HG02759 (cell line): ENCODE data around the gene BANF2.
"Not testable (repeated sequence)": the region's sequence is repeated elsewhere in the genome, so short reads cannot be mapped to it uniquely, and the experiment has no call there.

Source experiments
- ATAC-seq: cut with Tn5 transposase; IDR thresholded peaks from one replicate; pipeline ENCODE4 v1.9.1; 2021; ENCODE audit warnings: mild to moderate bottlenecking, moderate library complexity; ENCODE audit not compliant: unreplicated experiment

Gene BANF2

DNA sequence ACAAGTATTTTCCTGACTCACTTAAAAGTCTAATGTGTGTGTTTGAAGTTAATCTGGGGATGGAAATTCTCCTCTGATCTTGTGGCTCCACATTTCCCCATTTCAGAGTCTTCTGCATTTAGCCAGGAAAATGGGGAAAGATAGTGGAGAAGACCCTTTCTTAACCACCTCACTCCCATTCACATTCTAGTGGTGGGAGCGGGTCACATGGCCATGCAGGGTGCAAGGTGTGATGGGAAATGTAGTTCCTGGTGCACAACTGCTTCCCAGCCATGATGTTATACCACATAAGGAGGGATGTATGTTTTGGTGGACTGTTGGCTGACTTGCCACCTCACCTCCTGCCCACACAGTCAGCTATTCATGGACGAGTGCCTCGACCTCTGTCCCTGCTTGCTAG is 61.8 kb downstream of the BANF2 start:
- no peak for ATAC-seq

DNA sequence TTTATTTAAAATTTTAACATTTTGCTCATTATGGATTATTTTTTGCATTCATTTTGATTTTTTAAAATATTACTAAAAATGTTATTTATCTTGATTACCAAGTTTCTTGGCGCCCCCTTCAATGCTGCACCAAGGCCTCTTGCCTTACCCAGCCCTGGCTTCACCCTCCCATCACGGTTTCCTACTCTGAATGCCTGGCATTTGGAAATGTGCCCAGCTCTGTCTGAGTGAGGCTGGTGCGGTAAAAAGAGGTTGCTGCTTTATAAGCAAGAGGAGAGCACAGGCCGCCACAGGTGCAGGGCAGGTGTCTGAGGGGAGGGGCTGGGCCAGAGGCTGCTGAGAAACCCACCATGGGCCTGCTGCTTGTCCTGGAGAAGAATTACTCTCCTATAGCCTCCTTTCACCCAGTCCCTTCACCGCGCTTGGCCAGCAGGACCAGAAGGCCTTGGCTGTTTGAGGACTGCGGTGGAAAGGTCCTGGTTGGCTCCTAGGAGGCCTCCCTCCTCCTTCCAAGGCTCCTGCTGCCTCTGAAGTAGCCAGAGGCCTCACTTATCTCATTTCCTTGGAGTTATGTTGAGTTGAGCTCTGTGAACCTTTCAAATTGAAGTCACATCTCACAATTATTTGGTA is 62.6 kb downstream of the BANF2 start:
- no peak for ATAC-seq

DNA sequence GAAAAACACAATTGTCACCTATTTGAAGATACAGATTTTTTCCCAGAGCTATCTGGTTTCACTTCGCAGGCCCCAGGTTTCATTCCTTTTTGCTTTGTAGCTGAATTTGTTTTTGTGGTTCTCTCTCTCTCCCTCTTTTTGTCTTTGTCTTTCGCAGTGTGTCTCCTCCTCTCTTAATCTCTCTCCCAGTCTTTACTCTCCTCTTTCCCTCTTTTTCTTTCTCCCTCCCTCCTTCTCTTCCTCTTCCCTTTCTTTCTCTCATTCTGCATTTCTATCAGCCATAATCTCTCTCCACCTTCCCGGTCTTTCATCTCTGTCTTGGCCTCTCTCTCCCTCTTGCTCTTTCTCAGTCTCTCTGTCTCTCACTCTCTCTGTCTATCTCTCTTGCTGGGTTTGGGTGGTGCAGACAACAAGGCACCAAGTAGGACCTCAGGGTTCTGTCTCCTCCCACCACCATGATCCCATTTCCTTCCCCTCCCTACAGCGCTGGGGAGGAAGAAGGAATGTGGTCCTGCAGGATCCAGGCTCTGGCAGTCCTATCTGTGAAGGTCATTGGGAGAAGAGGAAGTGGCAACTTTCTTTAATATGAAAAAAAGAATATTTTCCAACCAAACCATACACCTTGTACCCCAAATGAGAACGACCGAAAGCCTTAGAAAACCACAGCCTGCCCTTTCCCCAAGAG is 63.2 kb downstream of the BANF2 start:
- ATAC-seq, result no peak

DNA sequence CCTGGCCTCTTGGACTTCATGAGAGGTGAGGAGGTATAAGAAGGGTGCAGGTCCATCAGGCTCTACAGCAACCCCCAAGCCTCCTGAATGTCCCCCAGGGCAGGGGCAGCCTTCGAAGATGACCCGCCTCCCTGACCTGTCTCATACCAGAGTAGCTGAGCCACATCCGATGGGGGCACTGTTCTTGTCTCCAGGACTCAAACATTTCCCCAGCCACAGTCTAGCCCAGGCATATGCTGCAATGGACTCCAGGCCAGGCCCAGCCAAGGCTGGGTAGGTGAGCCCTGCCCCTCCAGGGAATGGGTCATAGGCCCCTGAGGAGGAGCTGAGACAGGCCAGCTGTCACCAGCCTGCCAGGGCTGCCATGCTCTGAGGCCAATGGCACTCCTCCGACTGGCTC is 65.3 kb downstream of the BANF2 start:
- no peak for ATAC-seq

GRCh38 chr20:17765584-17765983 is 65.8 kb downstream of the BANF2 start:
- no peak for ATAC-seq

- ATAC-seq, result no peak
These were observed 66.5 kb downstream of the BANF2 start for GRCh38 chr20:17766226-17766625.

DNA sequence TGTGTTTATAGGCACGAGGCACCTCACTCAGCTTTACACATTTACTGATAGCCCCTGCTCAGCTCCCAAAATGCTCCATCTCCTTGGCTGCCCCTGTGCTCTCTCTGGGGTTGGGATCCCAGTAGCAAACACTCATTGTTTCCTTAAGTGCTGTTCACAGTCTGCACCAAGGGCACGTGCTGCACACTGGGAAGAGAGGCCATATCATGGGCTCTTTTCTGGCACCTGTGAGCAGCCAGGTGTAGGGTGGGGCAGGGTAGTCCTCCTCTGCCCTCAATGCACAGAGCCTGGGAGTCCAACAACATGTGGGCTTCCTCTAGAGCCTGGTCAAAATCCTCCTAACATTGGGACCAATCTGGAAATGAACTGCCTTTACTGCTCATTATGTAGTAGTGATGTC is 67.9 kb downstream of the BANF2 start:
- ATAC-seq, result no peak

DNA sequence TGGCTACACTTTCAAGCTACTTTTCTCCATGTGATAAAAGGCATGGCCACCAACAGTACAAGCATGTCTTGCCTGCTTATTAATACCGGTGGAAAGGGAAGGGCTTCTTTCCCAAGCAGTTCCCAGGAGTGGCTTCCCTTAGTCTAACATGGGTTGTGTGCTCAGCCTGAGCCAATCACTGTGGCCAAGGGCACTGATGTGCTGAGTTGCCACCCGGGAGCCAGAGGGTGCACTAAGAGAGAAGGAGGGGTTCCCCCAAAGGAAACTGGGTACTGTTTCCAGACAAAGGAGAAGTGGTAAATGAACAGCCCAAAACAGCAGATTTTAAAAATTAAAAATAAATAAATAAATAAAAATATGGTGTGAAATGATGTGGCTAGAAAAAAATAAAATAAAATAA is 68.5 kb downstream of the BANF2 start:
- ATAC-seq, result no peak

GRCh38 chr20:17769716-17770115 is 70.0 kb downstream of the BANF2 start:
- not testable (repeated sequence) for ATAC-seq

DNA sequence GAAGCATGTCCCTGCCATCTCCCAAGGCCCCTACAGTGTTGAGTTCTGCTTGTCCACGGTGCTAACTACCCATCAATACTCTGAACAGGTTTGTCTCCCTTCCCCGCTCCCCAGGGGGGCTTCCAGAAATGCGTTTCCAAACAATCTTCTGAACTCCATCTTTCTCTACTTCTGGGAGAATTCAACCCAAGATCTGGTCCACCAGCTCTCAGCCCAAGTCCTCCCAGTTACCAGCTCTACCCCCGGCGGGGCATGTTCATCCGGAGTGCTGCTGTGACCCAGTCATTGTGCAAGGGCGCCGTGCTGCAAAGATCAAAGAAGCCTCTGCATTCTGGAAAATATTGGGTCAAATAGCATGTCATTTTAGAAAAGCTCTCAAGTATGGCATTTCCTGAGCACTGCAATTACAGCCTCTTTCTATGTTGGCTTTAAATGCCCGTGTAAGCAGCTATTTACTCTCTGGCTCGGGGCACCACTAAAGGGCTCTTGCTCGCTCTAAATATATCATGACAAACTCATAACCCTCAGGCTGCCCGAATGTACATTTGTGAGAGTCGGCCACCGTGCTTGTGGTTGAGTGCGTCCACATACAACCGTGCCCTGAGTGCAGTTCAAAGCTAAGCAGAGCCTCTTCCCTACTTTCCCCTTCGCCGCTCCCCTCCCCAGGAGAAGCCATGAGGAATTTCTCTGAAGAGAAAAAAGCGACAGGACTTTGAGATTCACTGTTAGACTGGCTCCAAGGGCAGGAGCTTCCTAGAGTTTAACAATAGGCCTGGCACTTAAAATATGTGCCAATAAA is 71.6 kb downstream of the BANF2 start:
- ATAC-seq, result no peak

GRCh38 chr20:17772005-17772343 is 72.2 kb downstream of the BANF2 start:
- no peak for ATAC-seq

GRCh38 chr20:17773619-17774018 is 73.9 kb downstream of the BANF2 start:
- no peak for ATAC-seq

DNA sequence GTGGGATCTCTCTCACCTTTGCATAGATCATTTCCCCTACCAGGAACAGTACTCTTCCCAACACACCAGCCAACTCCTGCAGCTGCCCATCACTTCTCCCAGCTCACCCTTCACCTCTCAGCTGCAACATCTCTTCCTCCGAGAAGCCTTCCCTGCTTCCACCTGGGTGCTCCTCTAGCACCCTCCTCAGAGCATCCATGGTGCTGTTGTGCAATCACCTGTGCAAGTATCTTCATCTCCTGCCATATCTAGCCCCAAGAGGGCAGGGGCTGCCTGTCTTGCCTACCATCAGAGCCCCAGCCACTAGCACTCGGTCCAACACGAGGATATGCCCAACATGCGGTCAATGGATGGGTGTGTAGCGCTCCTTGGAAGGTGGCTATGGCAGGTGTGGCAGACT is 75.8 kb downstream of the BANF2 start:
- no peak for ATAC-seq

DNA sequence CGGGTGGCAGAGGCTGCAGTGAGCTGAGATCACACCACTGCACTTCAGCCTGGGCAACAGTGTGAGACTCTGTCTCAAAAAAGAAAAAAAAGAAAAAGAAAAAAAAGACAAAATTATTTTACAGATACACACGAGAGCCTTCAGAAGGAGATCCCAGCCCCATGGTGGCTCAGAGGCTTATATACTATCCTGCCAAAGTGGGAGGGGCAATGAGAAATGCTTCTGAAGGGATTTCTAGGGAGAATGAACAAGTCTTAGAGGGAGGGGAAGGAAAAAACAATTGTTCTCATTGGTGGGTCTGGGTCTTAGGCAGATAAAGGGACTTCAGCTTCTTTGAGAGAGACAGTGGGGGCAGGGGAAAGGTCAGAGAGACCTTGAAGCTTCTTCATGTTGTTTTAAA is 76.8 kb downstream of the BANF2 start:
- ATAC-seq, result no peak

DNA sequence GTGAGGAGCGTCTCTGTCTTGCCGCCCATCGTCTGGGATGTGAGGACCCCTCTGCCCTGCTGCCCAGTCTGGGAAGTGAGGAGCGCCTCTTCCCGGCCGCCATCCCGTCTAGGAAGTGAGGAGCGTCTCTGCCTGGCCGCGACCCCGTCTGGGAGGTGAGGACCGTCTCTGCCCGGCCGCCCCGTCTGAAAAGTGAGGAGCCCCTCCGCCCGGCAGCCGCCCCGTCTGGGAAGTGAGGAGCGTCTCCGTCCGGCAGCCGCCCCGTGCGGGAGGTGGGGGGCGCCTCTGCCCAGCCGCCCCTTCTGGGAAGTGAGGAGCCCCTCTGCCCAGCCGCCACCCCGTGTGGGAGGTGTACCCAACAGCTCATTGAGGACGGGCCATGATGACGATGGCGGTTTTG is 79.2 kb downstream of the BANF2 start:
- not testable (repeated sequence) for ATAC-seq

- ATAC-seq, result peak; percentile 66
These were observed 83.0 kb downstream of the BANF2 start for GRCh38 chr20:17782768-17783167.

GRCh38 chr20:17783671-17784070 is 83.9 kb downstream of the BANF2 start:
- no peak for ATAC-seq

- no peak for ATAC-seq
These were observed 85.2 kb downstream of the BANF2 start for GRCh38 chr20:17785007-17785406.
